Fibroblast of gingiva (primary cell): ENCODE results near the gene PPP1R27.
A peak's percentile ranks its signal among the peaks of the same experiment; 100 is the strongest.

Experiments used
- DNase-seq: peaks from one replicate; pipeline ENCODE4 v3.0.0-alpha.2; 2011; ENCODE audit warnings: low read depth

PPP1R27 gene

GRCh38 chr17:81860756-81861568, 26.1 kb upstream of the PPP1R27 start:
- DNase-seq, result peak; percentile 100

DNA sequence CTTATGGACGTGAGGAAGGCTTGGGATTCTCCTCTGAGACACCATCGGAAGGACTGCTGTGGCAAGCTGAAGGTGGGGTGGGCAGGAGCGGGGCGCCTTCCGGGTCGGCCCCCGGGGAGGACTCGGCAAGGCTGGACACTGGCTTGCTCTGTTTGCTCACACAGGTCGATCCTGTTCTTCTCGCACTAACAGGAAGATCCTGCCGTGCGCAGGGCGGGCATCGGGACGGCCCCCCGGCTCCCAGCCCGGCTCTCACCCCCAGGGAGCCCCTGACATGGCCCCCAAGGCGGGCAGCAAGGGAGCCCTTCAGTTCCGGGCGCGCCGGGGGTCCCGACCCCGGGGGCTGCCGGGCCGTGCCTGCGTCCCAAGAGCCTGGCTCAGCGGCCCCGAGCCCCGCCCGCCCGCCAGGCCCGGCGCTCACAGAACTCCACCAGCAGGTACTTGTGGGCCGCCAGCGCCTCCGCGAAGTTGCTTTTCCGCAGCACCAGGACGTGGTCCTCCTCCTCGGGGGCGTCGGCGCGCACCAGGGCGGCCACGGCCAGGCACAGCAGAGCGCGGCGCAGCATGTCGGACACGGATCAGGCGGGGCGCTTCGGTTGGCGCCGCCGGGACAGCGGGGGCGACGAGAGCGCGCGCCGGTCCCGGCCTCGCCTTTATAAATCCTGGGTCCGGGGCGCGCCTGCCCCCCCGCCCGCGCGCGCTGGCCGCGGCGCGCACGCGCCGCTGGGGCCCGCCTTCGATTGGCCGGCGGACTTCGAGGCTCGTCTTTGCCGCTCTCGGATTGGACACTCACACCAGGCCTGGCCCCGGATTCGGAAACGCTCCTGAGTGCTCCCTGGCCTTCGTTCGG, 25.3 kb upstream of the PPP1R27 start, which contains the start of gene P4HB:
TSS of gene P4HB (minus strand) at position 630 of the 850 bp plus-strand sequence. CDS start at position 566, 64 bp downstream.
- no peak for DNase-seq

DNA sequence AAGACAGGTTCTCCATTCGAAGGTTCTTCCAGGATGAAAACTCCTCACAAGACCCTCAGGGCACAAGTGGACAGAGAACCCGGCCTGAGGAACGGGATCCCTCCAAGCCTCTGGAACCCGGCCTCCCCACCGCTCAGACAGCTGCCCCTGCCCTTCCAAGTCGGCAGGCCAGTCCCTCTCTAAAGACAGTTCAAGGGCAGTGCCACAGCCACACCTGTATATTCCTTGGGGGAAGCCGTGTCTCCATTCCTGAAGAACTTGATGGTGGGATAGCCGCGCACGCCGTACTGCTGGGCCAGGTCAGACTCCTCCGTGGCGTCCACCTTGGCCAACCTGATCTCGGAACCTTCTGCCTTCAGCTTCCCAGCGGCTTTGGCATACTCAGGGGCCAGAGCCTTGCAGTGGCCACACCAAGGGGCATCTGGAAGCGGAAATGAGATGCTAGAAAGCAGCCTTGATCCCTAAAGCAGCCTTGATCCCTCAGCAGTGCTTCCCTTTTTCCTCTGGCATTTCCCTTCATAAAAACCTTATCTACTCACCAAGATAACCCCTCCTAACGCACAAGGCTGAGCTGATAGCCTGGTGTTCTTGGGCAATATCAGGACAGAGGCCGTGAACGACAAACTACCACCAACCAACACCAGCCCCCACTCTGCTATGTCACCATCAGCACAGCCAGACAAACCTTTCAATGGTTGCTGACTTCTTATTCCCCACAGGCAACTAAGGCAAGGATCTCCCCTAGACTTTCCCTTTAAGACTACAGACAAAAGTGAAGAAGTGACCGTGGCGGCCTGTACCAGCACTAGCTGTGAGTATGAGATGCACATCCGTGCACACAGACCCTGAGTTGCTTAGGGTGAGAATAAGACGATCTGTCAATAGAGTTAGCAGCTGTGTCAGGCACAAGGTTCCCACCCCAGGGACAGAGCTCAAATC, 24.4 kb upstream of the PPP1R27 start:
- no peak for DNase-seq

- no peak for DNase-seq
Measured at GRCh38 chr17:81858170-81858966, 23.5 kb upstream of the PPP1R27 start.

DNA sequence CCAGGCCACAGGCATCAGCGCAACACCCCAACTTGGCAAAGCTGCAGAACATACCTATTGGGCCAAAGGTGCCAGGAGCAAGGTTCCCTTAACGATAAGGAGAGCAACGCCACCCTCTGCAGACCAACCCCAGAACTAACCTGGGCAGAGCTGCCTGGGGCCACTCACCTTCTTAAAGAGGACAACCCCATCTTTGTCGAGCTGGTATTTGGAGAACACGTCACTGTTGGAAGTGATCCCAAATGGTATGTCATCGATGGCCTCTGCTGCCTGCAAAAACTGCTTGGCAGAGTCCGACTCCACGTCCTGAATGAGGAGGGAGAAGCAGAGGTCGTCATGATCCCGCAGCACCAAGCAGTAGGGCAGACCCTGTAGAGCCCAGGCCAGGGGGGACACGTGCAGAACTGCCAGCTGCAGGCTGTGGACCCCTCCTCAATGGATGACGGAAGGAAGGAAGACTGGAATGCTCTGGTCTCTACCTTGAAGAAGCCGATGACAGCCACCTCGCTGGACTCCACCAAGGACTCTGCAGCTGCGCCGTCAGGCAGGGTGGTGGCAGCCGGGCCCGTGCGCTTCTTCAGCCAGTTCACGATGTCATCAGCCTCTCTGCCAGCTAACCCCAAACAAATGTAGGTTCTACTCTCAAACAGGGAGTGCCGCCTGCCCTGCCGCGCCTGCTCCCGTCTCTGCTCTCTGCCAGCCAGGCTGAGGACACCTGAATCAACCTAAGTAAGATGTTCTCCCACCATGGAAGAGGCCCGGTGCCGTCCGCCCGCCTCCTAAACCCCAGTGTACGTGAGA, 20.3 kb upstream of the PPP1R27 start:
- DNase-seq, result no peak

- DNase-seq, result no peak
Measured at GRCh38 chr17:81852237-81852636, 17.4 kb upstream of the PPP1R27 start.

DNA sequence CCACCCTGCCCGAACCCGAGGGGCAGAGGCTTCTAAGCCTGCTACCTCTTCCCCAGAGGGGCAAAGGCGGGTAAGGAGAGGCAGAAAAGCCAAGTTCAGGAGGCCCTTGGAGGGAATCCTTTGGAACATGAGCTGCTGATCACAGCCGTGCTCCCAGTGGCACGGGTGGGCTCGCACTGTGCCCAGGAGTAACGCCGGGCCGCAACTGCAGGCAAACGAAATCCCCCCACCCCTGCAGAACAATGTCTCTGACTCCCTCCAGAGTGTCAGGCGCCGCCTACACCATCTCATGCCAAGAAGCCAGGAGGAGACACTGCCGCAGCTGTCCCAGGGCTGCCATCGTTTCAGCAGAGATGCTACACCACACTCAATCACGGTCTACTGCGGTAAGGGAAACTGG, 16.6 kb upstream of the PPP1R27 start:
- DNase-seq, result no peak

GRCh38 chr17:81849457-81849856, 14.6 kb upstream of the PPP1R27 start:
- DNase-seq, result no peak

- no peak for DNase-seq
Measured at GRCh38 chr17:81846743-81847689, 12.2 kb upstream of the PPP1R27 start.

DNA sequence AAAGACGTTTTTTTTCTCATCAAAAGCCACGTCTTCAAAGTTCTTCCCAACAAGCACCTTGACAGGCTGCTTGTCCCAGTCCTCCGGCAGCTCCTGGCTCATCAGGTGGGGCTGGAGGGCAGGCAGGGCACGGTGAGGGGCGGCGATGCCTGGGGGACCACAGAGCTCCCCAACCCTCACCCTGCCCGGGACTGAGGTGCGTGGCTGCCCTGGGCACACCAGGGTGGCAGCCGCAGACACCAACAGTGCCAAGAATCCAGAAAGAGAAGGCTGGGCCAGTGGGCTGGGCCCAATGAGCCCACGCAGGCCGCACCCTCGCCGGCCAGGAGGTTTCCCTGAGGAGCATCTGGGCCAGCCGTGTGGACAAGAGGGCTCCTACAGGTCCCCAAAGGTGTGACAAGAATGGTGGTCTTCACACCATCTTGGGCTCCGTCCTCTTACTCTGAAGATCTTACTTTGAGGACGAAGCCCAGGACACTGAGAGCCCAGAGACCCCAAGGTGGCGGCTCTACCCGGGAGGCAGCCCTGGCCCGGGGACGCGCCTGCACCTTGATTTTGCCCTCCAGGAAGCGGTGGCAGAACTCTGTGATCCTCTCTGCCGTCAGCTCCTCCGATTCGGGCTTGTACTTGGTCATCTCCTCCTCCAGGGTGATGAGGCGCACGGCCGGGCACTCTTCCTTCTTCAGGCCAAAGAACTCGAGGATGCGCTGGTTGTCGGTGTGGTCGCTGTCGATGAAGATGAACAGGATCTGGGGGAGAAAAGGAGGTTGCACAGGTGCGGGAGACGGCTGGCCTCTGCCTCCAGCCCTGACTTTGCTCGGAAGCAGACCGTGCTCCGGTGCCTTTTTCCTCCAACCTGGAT, 11.3 kb upstream of the PPP1R27 start:
- no peak for DNase-seq

DNA sequence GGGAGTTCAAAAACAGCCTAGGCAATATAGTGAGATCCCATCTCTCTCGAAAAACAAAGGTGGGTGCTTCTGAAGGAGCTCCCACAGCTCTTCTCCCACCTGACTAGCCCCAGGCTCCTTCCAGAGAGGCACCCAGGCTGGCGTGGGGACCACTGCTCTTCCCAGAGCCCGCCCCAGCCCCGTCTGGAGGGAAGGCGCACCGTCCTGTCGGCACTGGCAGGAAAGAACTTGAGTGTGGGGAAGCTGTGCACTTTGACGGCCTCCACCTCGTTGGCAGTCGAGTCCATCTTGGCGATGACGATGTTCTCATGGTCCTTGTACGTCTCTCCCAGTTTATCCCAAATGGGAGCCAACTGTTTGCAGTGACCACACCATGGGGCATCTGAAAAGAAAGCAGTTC, 10.5 kb upstream of the PPP1R27 start:
- no peak for DNase-seq

DNA sequence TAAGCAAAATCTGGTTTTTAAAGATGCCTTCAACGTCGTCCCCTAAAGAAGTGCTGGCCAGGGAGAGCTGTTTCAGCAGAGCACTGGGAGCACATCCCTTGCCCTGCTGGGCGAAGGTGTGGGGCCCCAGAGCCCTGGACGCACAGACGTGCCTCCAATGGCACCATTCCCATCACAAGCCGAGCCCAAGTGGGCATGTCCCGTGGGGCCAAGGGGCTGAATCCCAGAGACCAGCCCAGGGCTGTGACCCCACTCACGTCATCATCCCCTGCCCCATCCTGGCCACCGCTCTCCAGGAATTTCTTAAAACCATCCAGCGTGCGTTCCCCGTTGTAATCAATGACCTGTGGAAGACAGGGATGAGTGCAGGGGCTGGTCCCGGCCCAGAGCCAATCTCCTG, 10.0 kb upstream of the PPP1R27 start:
- DNase-seq, result no peak

DNA sequence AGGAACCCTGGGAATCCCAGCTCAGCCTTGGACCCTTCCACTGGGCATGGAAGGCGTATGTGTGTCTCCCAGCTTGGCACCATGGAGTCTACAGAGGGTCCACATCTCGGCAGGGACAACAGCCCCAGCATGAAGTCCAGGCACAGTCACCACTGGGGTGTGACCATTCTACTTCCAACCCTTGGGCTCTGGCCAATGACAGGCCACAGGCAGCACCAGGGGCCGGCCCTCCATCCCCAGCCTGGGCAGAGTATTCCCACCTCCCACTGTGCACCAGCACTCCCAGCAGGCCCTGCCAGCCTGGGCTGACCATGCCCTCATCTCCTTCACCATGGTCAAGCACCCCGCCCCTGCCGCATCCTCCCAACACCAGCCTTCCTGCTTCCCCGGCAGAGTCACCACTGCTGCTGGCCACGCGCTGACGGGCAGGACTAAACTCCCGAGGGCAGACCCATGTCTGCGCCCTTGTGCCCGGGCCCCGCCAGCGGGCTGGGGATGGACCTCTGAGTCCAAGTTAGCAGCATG, 9.5 kb upstream of the PPP1R27 start:
- DNase-seq, result no peak

DNA sequence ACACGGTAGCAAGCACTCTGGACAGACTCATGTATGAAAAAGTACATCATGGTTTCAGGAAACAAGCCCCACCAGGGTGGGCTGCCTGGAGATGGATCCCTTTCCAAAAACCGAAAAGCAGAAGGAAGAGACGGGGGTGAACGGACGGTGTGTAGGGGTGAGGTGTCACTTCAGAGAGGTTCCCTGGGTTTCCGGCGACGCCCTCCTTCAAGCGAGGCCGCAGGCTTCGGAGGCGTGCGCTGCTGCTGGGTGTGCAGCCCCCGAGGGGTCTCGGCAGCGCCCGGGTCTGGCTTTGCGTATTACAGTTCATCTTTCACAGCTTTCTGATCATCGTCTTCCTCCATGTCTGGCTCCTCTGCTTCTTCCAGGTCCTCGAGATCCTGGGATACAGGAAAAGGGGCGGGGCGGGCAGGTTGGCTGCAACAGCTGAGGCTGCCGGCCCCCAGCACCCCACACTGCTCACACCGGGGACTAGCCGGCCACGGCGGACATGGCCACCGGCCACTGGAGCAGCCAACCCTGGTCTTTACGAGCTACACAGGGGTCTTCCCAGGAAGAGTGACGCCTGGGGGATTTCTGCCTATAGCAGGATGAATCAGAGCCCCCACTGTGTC, 9.0 kb upstream of the PPP1R27 start:
- DNase-seq, result no peak

DNA sequence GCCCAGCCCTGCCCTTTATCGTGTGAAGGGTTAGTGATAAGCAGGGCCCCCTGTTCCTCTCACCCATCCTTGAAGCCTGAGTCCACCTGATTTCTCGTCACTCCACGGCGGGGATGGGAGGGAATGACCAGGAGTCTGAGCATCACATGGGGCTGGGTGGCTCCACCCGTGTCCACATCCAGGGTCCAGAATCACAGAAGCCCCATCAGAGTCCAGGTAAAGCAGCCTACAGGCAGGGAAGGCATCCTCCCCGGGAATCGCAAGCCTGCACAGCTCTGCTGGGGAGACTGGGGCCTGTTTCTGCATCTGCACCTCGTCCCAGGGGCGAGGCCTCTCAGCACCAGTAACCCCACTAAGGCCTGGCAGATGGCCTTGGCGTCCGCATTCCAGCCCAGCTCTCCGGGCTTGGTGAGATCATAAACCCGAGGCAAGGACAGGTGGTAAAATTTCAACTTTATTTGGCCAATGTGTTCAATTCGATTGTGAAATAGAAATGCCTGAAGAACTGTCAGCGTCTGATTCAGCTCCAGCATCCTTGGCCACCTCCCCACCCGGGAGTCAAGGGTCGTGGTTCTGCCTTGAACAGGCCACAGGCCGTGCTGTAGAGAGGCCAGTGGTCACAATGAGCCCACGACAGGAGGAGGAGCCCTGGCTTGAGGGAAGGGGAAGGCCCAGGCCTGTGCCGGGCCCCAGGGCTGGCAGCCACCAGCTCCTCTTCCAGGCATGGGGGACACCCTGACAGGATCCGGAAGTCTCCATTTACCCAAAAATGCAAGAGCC, 8.1 kb upstream of the PPP1R27 start:
- peak; percentile 70 for DNase-seq

- DNase-seq, result no peak
Measured at GRCh38 chr17:81842378-81842724, 7.5 kb upstream of the PPP1R27 start.

DNA sequence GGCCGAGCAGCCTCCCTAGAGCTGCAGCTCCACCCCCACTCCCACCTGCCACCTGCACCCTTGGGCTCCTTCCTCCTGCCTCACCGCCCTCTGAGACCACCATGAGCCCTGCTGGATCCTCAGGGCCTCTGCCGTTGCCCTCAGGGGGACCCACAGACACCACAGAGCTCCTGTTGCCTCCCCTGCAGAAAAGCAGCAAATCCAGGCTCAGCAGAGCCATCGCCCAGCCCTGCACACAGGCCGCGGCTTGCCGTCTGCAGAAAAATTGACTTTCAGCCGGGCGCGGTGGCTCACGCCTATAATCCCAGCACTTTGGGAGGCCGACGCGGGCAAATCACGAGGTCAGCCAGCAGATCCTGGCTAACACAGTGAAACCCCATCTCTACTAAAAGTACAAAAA, 7.0 kb upstream of the PPP1R27 start:
- DNase-seq, result no peak
